Spleen (tissue), 13 donors: Measurements from ENCODE around the gene TXNL4A. TPM values are rescaled to one million over a fixed set of nuclear protein-coding genes. Genes with fewer than 3 reads are reported as not detected.

Experiments
- DNase-seq: peaks from one replicate; pipeline ENCODE4 v3.0.0-alpha.2; 2020
- H3K27ac ChIP-seq, 8 donors: fragments of 200-600 bp; sonication (generic) in 7 of 8; 1 replicate in 4 of 8; 2 replicates in 4 of 8; pipeline versions ENCODE4 v1.5.0 to v1.8.0; 2016 to 2021; ENCODE audit warnings: inconsistent platforms in 4 of 8, mild to moderate bottlenecking in 4 of 8, moderate library complexity in 1 of 8
- H3K27me3 ChIP-seq, 7 donors: fragments of 200-600 bp; sonication (generic) in 6 of 7; replicated peaks in 1 of 7; 1 replicate in 4 of 7; 2 replicates in 3 of 7; pipeline versions ENCODE4 v1.5.0 to v1.8.0; 2016 to 2021; ENCODE audit warnings: inconsistent platforms in 3 of 7, mild to moderate bottlenecking in 1 of 7
- H3K36me3 ChIP-seq, 6 donors: fragments of 200-600 bp; sonication (generic) in 5 of 6; 1 replicate in 4 of 6; 2 replicates in 2 of 6; pipeline versions ENCODE4 v1.5.0 to v1.8.0; 2016 to 2021; ENCODE audit warnings: inconsistent platforms in 2 of 6
- H3K4me1 ChIP-seq, 6 donors: fragments of 200-600 bp; sonication (generic) in 5 of 6; 1 replicate in 3 of 6; 2 replicates in 3 of 6; pipeline versions ENCODE4 v1.5.0 to v1.8.0; 2016 to 2021; ENCODE audit warnings: inconsistent platforms in 3 of 6
- H3K4me3 ChIP-seq, 8 donors: fragments of 200-600 bp; sonication (generic) in 7 of 8; 1 replicate in 4 of 8; 2 replicates in 4 of 8; pipeline versions ENCODE4 v1.5.0 to v1.8.0; 2016 to 2021; ENCODE audit warnings: inconsistent platforms in 4 of 8, mild to moderate bottlenecking in 4 of 8, moderate library complexity in 2 of 8
- H3K9me3 ChIP-seq, 8 donors: fragments of 200-600 bp; sonication (generic) in 7 of 8; 1 replicate in 4 of 8; 2 replicates in 4 of 8; pipeline versions ENCODE4 v1.5.0 to v1.8.0; 2016 to 2021; ENCODE audit warnings: inconsistent platforms in 4 of 8
- CTCF ChIP-seq, 11 experiments: fragments of 200-600 bp in 7 of 11; fragments of 450-650 bp in 4 of 11; sonication (generic) in 4 of 11; IDR thresholded peaks in 8 of 11; conservative IDR thresholded peaks in 3 of 11; 1 replicate in 7 of 11; 2 replicates in 4 of 11; pipeline versions ENCODE4 v1.4.0 to v1.8.0; 2016 to 2021; ENCODE audit warnings: antibody characterized with exemption in 11 of 11, inconsistent platforms in 4 of 11, mild to moderate bottlenecking in 1 of 11
- POLR2A ChIP-seq, 3 donors: fragments of 450-650 bp; IDR thresholded peaks; one replicate each; pipeline ENCODE4 v1.5.1; 2017; ENCODE audit warnings: antibody characterized with exemption in 3 of 3, mild to moderate bottlenecking in 1 of 3
- POLR2AphosphoS5 ChIP-seq, 3 donors: sonication (generic); formaldehyde crosslinking; IDR thresholded peaks; one replicate each; pipeline ENCODE4 v1.5.1; 2017; ENCODE audit warnings: antibody characterized with exemption in 3 of 3
- WGBS, 5 donors: extraction: QIAGEN DNeasy Blood & Tissue Kit in 3 of 5; methylation state at CpG; one replicate each; pipeline versions ENCODE4 v1.1.5 to v1.1.7; 2013 to 2018; 5-methylcytosine and 5-hydroxymethylcytosine counted together
- intact Hi-C: fragments of 100-400 bp; cut with DNase I; formaldehyde crosslinking; loops from one replicate; pipeline ENCODE4 v1.15.0; 2023; ENCODE audit warnings: low total_unique reads
- long read RNA-seq, 2 donors: transcript quantifications; one replicate each; lab custom pipeline, GENCODE V29; 2026
- polyA plus RNA-seq, 3 donors: library from polyadenylated mRNA; stranded (reverse); fragments of 200-250 nt; gene quantifications; one replicate each; pipeline ENCODE4 v1.2.1, GENCODE V29; 2013
- total RNA-seq, 7 donors: library from RNA; depleted of rRNA in 3 of 7; stranded (reverse); fragments of >200 nt in 3 of 7; fragmentation: NEBNext Ultra II Directional in 4 of 7; extraction: Animal tissue kit (Norgen Biotek cat#: 25700) in 4 of 7; gene quantifications; one replicate each; pipeline versions ENCODE4 v1.1.0 to v1.2.1, GENCODE V29; 2016 to 2021
- donor health status: healthy with polysubstance abuse.
- donor health status: DM: no; HTN: no; CAD: no; lungs with moderate emphysema.
- donor health status: DM: no; HTN: no; CAD: no.
- donor health status: Bipolar disorder and iron deficiency.
- donor health status: healthy.
- donor health status: DM: no; HTN: no; CAD: no.
- donor health status: DM: yes; HTN: yes; CAD: no.

The TXNL4A gene
- total RNA-seq, result 10 to 100 TPM; 20.7 to 76.5 (median 63.9) TPM
- 10 to 100 TPM; 75.2 to 98.5 (median 80.9) TPM for polyA plus RNA-seq
- long read RNA-seq, donor 1, transcript TXNL4A-201 (3 exons, 3,504 nt), result major isoform, 49 of 60 reads
- long read RNA-seq, donor 1, partial matches to known transcripts, result 0 of 60 reads
- long read RNA-seq, donor 1, other reads (novel, unspliced or antisense), result 5 of 60 reads
- long read RNA-seq, donor 2, transcript TXNL4A-201 (3 exons, 3,504 nt), result major isoform, 48 of 53 reads
- long read RNA-seq, donor 2, partial matches to known transcripts, result 0 of 53 reads
- long read RNA-seq, donor 2, other reads (novel, unspliced or antisense), result 0 of 53 reads

GRCh38 chr18:79988451-79989194 is at the start of gene TXNL4A:
Gene TXNL4A (minus strand): TSS chr18:79988563. CDS start chr18:79988392, 171 bp downstream.
- Histone ChIP-seq H3K4me3 (peak within 1 kb of the TSS; percentile 81 to 96 (median 90)), H3K4me1 (peaks cover 21 to 53% (median 41%) of the 10 kb centered on the region in 6 donors), H3K27ac (peak within 1 kb of the TSS; percentile 92 to 99 (median 96)), H3K27me3 (no peaks in the 10 kb centered on the region), H3K9me3 (no peaks in the 10 kb centered on the region), H3K36me3 (peaks cover 0 to 29% (median 3%) of the 10 kb centered on the region in 6 donors)
- intact Hi-C loops, result no loop called here
- whole genome bisulfite sequencing, 5 donors, result 0 to 1% (median 1%) methylated on average over 52 to 71 of the region's 71 CpGs
- peak; percentile 97 for DNase-seq
- peak; percentile 41 to 69 (median 69) for TF ChIP-seq POLR2A (IDR thresholded peaks at IDR 0.05)
- no peak for TF ChIP-seq CTCF (IDR thresholded peaks at IDR 0.05 in 8 of 11, conservative IDR thresholded peaks at IDR 0.05 in 3 of 11)
- TF ChIP-seq POLR2AphosphoS5 (IDR thresholded peaks at IDR 0.05), result peak; percentile 97 to 98 (median 97)

- Histone ChIP-seq H3K4me1 (peaks cover 0 to 24% (median 18%) of the 10 kb centered on the region in 6 donors), H3K9me3 (no peaks in the 10 kb centered on the region), H3K27ac (no peak overlapping the region), H3K4me3 (no peak overlapping the region), H3K27me3 (no peaks in the 10 kb centered on the region), H3K36me3 (peaks cover 0 to 47% (median 18%) of the 10 kb centered on the region in 6 donors)
- intact Hi-C loops, result no loop called here
- DNase-seq, result no peak
- no peak for TF ChIP-seq POLR2AphosphoS5 (IDR thresholded peaks at IDR 0.05)
- no peak for TF ChIP-seq CTCF (IDR thresholded peaks at IDR 0.05 in 8 of 11, conservative IDR thresholded peaks at IDR 0.05 in 3 of 11)
- TF ChIP-seq POLR2A (IDR thresholded peaks at IDR 0.05), result no peak
- WGBS, 5 donors, result 95 to 99% (median 97%) methylated on average over 12 of the region's 12 CpGs
Observed at GRCh38 chr18:80037300-80037699, 48.9 kb upstream of the TXNL4A start.

GRCh38 chr18:80035997-80036396 is 47.6 kb upstream of the TXNL4A start:
- no peak for TF ChIP-seq CTCF (IDR thresholded peaks at IDR 0.05 in 8 of 11, conservative IDR thresholded peaks at IDR 0.05 in 3 of 11)
- no peak for TF ChIP-seq POLR2A (IDR thresholded peaks at IDR 0.05)
- TF ChIP-seq POLR2AphosphoS5 (IDR thresholded peaks at IDR 0.05), result no peak
- H3K9me3 ChIP-seq, result peaks cover 0 to 3% (median 0%) of the 10 kb centered on the region in 8 donors
- WGBS, 5 donors, result 92 to 96% (median 95%) methylated on average over 7 of the region's 7 CpGs
- peaks cover 0 to 24% (median 18%) of the 10 kb centered on the region in 6 donors for H3K4me1 ChIP-seq
- intact Hi-C loops, result no loop called here
- DNase-seq, result no peak
- no peak overlapping the region for H3K27ac ChIP-seq
- H3K27me3 ChIP-seq, result no peaks in the 10 kb centered on the region
- H3K4me3 ChIP-seq, result no peak overlapping the region
- H3K36me3 ChIP-seq, result peaks cover 0 to 37% (median 16%) of the 10 kb centered on the region in 6 donors
